Caco-2 (cell line): ENCODE results near the gene TSPAN9. TPM values are rescaled to one million over a fixed set of nuclear protein-coding genes. Genes with fewer than 3 reads are reported as not detected.

Experiments used
- BruUV-seq: library from RNA; stranded (reverse); fragments of 400-500 nt; replicated peaks from 2 replicates; lab custom pipeline; 2021; lab: Mats Ljungman, UMichigan
- CTCF ChIA-PET: fragments of 300-600 bp; sonication (Branson Sonifier 250); formaldehyde crosslinking; loops from one replicate; lab custom pipeline; 2022; ENCODE audit warnings: antibody characterized with exemption; lab: Charles Lee
- POLR2A ChIA-PET: fragments of 300-600 bp; sonication (Branson Sonifier 250); formaldehyde crosslinking; loops from one replicate; lab custom pipeline; 2022; ENCODE audit warnings: antibody characterized with exemption; lab: Charles Lee
- DNase-seq, 2 experiments: peaks; one replicate each; pipeline versions ENCODE4 v3.0.0 to v3.0.0-alpha.2; 2020 to 2022
- H3K27me3 ChIP-seq: replicated peaks from 2 replicates; pipeline ENCODE4 v1.6.0; 2011; ENCODE audit warnings: low read length; ENCODE audit not compliant: control insufficient read depth, insufficient read depth
- H3K36me3 ChIP-seq: 2 replicates; pipeline ENCODE4 v1.5.1; 2011; ENCODE audit warnings: low read length; ENCODE audit not compliant: control insufficient read depth, insufficient read depth
- H3K4me1 ChIP-seq: fragments of 250-450 bp; sonication (Bioruptor Pico); 2 replicates; pipeline ENCODE4 v1.5.1; 2020; ENCODE audit warnings: mild to moderate bottlenecking
- H3K4me3 ChIP-seq: 2 replicates; pipeline ENCODE4 v1.5.1; 2011; ENCODE audit warnings: low read depth, mild to moderate bottlenecking, control low read depth, low read length
- H3K9me3 ChIP-seq: fragments of 250-450 bp; sonication (Bioruptor Pico); 2 replicates; pipeline ENCODE4 v1.5.1; 2020; ENCODE audit warnings: mild to moderate bottlenecking, moderate library complexity
- H3K27ac Mint-ChIP-seq: one replicate; pipeline ENCODE4 v1.8.0; 2022; ENCODE audit warnings: mixed read lengths; ENCODE audit not compliant: unreplicated experiment
- H3K27me3 Mint-ChIP-seq: one replicate; pipeline ENCODE4 v1.8.0; 2022; ENCODE audit warnings: mixed read lengths; ENCODE audit not compliant: insufficient read depth, unreplicated experiment
- H3K36me3 Mint-ChIP-seq: one replicate; pipeline ENCODE4 v1.8.0; 2022; ENCODE audit warnings: mild to moderate bottlenecking, mixed read lengths; ENCODE audit not compliant: insufficient read depth, unreplicated experiment
- H3K4me1 Mint-ChIP-seq: one replicate; pipeline ENCODE4 v1.8.0; 2022; ENCODE audit warnings: low read depth, mixed read lengths; ENCODE audit not compliant: unreplicated experiment
- H3K4me3 Mint-ChIP-seq: one replicate; pipeline ENCODE4 v1.8.0; 2022; ENCODE audit warnings: mild to moderate bottlenecking, moderate library complexity, mixed read lengths; ENCODE audit not compliant: unreplicated experiment
- H3K9me3 Mint-ChIP-seq: one replicate; pipeline ENCODE4 v1.8.0; 2022; ENCODE audit warnings: mixed read lengths; ENCODE audit not compliant: unreplicated experiment
- CTCF ChIP-seq, 2 experiments: fragments of 200-600 bp in 1 of 2; IDR thresholded peaks; 1 replicate in 1 of 2; 2 replicates in 1 of 2; pipeline versions ENCODE4 v1.5.1 to v1.8.0; 2011 to 2022; ENCODE audit warnings: antibody characterized with exemption in 1 of 2, control low read depth in 1 of 2, inconsistent platforms in 1 of 2, low read depth in 1 of 2, low read length in 1 of 2, mild to moderate bottlenecking in 1 of 2, moderate library complexity in 1 of 2; ENCODE audit not compliant: insufficient read depth in 1 of 2, severe bottlenecking in 1 of 2, unreplicated experiment in 1 of 2
- intact Hi-C: fragments of 100-400 bp; cut with micrococcal nuclease; formaldehyde crosslinking; loops from one replicate; pipeline ENCODE4 v1.10.0; 2022; ENCODE audit not compliant: unreplicated experiment
- total RNA-seq: library from RNA; stranded (reverse); gene quantifications from 2 replicates; pipeline ENCODE4 v1.2.3, GENCODE V29; 2022

The TSPAN9 gene
- total RNA-seq, 1 experiment from 2014 or later = 49.1 TPM

GRCh38 chr12:3150931-3151835 is 74.0 kb downstream of the TSPAN9 start:
- DNase-seq = no peak
- BruUV-seq = no TSS peak
- TF ChIP-seq CTCF (IDR thresholded peaks at IDR 0.05; ENCODE audit: insufficient read depth in 1 of 2, low read depth in 1 of 2, low read length in 1 of 2, severe bottlenecking in 1 of 2, unreplicated experiment in 1 of 2) = no peak
- POLR2A ChIA-PET = no interaction called here
- Mint-ChIP-seq H3K27ac (peak overlapping the region; percentile 13), H3K4me3 (no peak overlapping the region), H3K36me3 (no peaks in the 10 kb centered on the region), H3K4me1 (peaks cover 7% of the 10 kb centered on the region), H3K27me3 (no peaks in the 10 kb centered on the region), H3K9me3 (no peaks in the 10 kb centered on the region)
- Histone ChIP-seq H3K27me3 (no peaks in the 10 kb centered on the region), H3K4me3 (no peak overlapping the region), H3K4me1 (no peaks in the 10 kb centered on the region), H3K36me3 (no peaks in the 10 kb centered on the region), H3K9me3 (no peaks in the 10 kb centered on the region)
- intact Hi-C loops = no loop called here
- CTCF ChIA-PET = interaction anchor here (0.6 kb wide), 1 partner anchor 732 kb away, joined by 3 read pairs; no protein-coding TSS in a partner anchor

- H3K27me3 ChIP-seq = no peaks in the 10 kb centered on the region
- intact Hi-C loops = no loop called here
- CTCF ChIA-PET = interaction anchor here (0.6 kb wide), 1 partner anchor 731 kb away, joined by 3 read pairs; no protein-coding TSS in a partner anchor
- no peaks in the 10 kb centered on the region for H3K4me1 ChIP-seq
- H3K4me3 ChIP-seq = no peak overlapping the region
- Mint-ChIP-seq H3K4me1 (no peaks in the 10 kb centered on the region), H3K27me3 (no peaks in the 10 kb centered on the region), H3K9me3 (no peaks in the 10 kb centered on the region), H3K4me3 (no peak overlapping the region), H3K27ac (peak overlapping the region; percentile 13), H3K36me3 (no peaks in the 10 kb centered on the region)
- no TSS peak for BruUV-seq
- H3K9me3 ChIP-seq = no peaks in the 10 kb centered on the region
- POLR2A ChIA-PET = no interaction called here
- no peak for DNase-seq
- no peak for TF ChIP-seq CTCF (IDR thresholded peaks at IDR 0.05; ENCODE audit: insufficient read depth in 1 of 2, low read depth in 1 of 2, low read length in 1 of 2, severe bottlenecking in 1 of 2, unreplicated experiment in 1 of 2)
- H3K36me3 ChIP-seq = no peaks in the 10 kb centered on the region
Observed at GRCh38 chr12:3152011-3152511, 74.9 kb downstream of the TSPAN9 start.

- H3K9me3 Mint-ChIP-seq = no peaks in the 10 kb centered on the region
- H3K4me3 ChIP-seq = no peak overlapping the region
- no peaks in the 10 kb centered on the region for H3K4me1 ChIP-seq
- intact Hi-C loops = no loop called here
- H3K36me3 Mint-ChIP-seq = no peaks in the 10 kb centered on the region
- H3K4me1 Mint-ChIP-seq = no peaks in the 10 kb centered on the region
- no peaks in the 10 kb centered on the region for H3K27me3 ChIP-seq
- ChIA-PET POLR2A (no interaction called here), CTCF (interaction anchor here (0.8 to 1.8 kb wide), 3 partner anchors 9 to 18 kb away, joined by 3 to 5 read pairs (median 4); no protein-coding TSS in a partner anchor)
- H3K9me3 ChIP-seq = no peaks in the 10 kb centered on the region
- no peak overlapping the region for H3K4me3 Mint-ChIP-seq
- DNase-seq = no peak
- no peaks in the 10 kb centered on the region for H3K36me3 ChIP-seq
- H3K27ac Mint-ChIP-seq = no peak overlapping the region
- no peaks in the 10 kb centered on the region for H3K27me3 Mint-ChIP-seq
- no peak for TF ChIP-seq CTCF (IDR thresholded peaks at IDR 0.05; ENCODE audit: insufficient read depth in 1 of 2, low read depth in 1 of 2, low read length in 1 of 2, severe bottlenecking in 1 of 2, unreplicated experiment in 1 of 2)
- no TSS peak for BruUV-seq
Observed at GRCh38 chr12:3152892-3153291, 75.7 kb downstream of the TSPAN9 start.
